Right atrium auricular region (tissue), 2 donors: ENCODE results near the gene NGEF. TPM values are rescaled to one million over a fixed set of nuclear protein-coding genes. Genes with fewer than 3 reads are reported as not detected.

Experiments
- DNase-seq: peaks from one replicate; pipeline ENCODE4 v3.0.0-alpha.2; 2019; ENCODE audit warnings: low spot score
- H3K27ac ChIP-seq, 2 donors: fragments of 200-600 bp; sonication (generic); 1 replicate in 1 of 2; 2 replicates in 1 of 2; pipeline ENCODE4 v1.5.1; 2016 to 2019
- H3K27me3 ChIP-seq, 2 donors: fragments of 200-600 bp; sonication (generic); one replicate each; pipeline versions ENCODE4 v1.5.1 to v1.6.0; 2017 to 2019
- H3K36me3 ChIP-seq: fragments of 200-600 bp; sonication (generic); one replicate; pipeline ENCODE4 v1.5.1; 2016
- H3K4me1 ChIP-seq, 2 donors: fragments of 200-600 bp; sonication (generic); one replicate each; pipeline versions ENCODE4 v1.5.1 to v1.6.0; 2017 to 2019
- H3K4me3 ChIP-seq, 2 donors: fragments of 200-600 bp; sonication (generic); 1 replicate in 1 of 2; 2 replicates in 1 of 2; pipeline ENCODE4 v1.5.1; 2017 to 2019; ENCODE audit warnings: mild to moderate bottlenecking in 1 of 2, moderate library complexity in 1 of 2
- H3K9me3 ChIP-seq, 2 donors: fragments of 200-600 bp; sonication (generic); one replicate each; pipeline ENCODE4 v1.5.1; 2019
- CTCF ChIP-seq, 2 donors: fragments of 200-600 bp; sonication (generic); IDR thresholded peaks; one replicate each; pipeline ENCODE4 v1.5.1; 2019; ENCODE audit warnings: antibody characterized with exemption in 2 of 2
- total RNA-seq, 2 donors: library from RNA; depleted of rRNA; stranded (reverse); fragments of >200 nt; gene quantifications; one replicate each; pipeline ENCODE4 v1.1.0, GENCODE V29; 2016

The NGEF gene
- total RNA-seq, 2 donors from 2014 or later, result 1.4 to 4.8 TPM

GRCh38 chr2:233035426-233036161 lies 22.5 kb upstream of the NGEF start:
- Histone ChIP-seq H3K9me3 (no peaks in the 10 kb centered on the region), H3K27ac (no peak overlapping the region), H3K4me3 (no peak overlapping the region), H3K27me3 (no peaks in the 10 kb centered on the region), H3K4me1 (no peaks in the 10 kb centered on the region), H3K36me3 (no peaks in the 10 kb centered on the region)
- TF ChIP-seq CTCF (IDR thresholded peaks at IDR 0.05), result no peak
- DNase-seq, result no peak

DNA sequence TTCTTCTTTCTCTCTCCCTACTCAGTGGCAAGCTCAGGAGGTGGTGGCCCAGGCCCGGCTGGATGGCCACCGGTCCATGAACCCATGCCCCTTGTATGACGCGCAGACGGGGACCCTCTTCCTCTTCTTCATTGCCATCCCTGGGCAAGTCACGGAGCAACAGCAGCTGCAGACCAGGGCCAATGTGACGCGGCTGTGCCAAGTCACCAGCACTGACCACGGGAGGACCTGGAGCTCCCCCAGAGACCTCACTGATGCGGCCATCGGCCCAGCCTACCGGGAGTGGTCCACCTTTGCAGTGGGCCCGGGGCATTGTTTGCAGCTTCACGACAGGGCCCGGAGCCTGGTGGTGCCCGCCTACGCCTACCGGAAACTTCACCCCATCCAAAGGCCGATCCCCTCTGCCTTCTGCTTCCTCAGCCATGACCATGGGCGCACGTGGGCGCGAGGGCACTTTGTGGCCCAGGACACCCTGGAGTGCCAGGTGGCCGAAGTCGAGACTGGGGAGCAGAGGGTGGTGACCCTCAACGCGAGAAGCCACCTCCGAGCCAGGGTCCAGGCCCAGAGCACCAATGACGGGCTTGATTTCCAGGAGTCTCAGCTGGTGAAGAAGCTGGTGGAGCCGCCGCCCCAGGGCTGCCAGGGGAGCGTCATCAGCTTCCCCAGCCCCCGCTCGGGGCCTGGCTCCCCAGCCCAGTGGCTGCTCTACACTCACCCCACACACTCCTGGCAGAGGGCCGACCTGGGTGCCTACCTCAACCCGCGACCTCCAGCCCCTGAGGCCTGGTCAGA lies 21.2 kb upstream of the NGEF start:
- no peaks in the 10 kb centered on the region for H3K36me3 ChIP-seq
- no peak for TF ChIP-seq CTCF (IDR thresholded peaks at IDR 0.05)

GRCh38 chr2:233033672-233034071 lies 20.6 kb upstream of the NGEF start:
- H3K36me3 ChIP-seq, result no peaks in the 10 kb centered on the region
- H3K9me3 ChIP-seq, result no peaks in the 10 kb centered on the region
- H3K4me3 ChIP-seq, result no peak overlapping the region
- H3K4me1 ChIP-seq, result no peaks in the 10 kb centered on the region
- DNase-seq, result no peak
- TF ChIP-seq CTCF (IDR thresholded peaks at IDR 0.05), result no peak
- no peak overlapping the region for H3K27ac ChIP-seq
- no peaks in the 10 kb centered on the region for H3K27me3 ChIP-seq

More for the DNA sequence above, 21.2 kb upstream of the NGEF start:
- Histone ChIP-seq H3K4me3 (no peak overlapping the region), H3K4me1 (no peaks in the 10 kb centered on the region), H3K27me3 (no peaks in the 10 kb centered on the region), H3K9me3 (no peaks in the 10 kb centered on the region), H3K27ac (no peak overlapping the region)
- no peak for DNase-seq

GRCh38 chr2:233032551-233033320 lies 19.7 kb upstream of the NGEF start, which contains the start of gene NEU2:
Gene NEU2, plus strand, starts transcription at chr2:233032672. Its CDS starts 0 bp downstream, at chr2:233032672.
- no peaks in the 10 kb centered on the region for H3K4me1 ChIP-seq
- no peaks in the 10 kb centered on the region for H3K36me3 ChIP-seq
- H3K9me3 ChIP-seq, result no peaks in the 10 kb centered on the region
- no peak within 1 kb of the TSS for H3K27ac ChIP-seq
- no peaks in the 10 kb centered on the region for H3K27me3 ChIP-seq
- DNase-seq, result no peak
- H3K4me3 ChIP-seq, result no peak within 1 kb of the TSS
- no peak for TF ChIP-seq CTCF (IDR thresholded peaks at IDR 0.05)

DNA sequence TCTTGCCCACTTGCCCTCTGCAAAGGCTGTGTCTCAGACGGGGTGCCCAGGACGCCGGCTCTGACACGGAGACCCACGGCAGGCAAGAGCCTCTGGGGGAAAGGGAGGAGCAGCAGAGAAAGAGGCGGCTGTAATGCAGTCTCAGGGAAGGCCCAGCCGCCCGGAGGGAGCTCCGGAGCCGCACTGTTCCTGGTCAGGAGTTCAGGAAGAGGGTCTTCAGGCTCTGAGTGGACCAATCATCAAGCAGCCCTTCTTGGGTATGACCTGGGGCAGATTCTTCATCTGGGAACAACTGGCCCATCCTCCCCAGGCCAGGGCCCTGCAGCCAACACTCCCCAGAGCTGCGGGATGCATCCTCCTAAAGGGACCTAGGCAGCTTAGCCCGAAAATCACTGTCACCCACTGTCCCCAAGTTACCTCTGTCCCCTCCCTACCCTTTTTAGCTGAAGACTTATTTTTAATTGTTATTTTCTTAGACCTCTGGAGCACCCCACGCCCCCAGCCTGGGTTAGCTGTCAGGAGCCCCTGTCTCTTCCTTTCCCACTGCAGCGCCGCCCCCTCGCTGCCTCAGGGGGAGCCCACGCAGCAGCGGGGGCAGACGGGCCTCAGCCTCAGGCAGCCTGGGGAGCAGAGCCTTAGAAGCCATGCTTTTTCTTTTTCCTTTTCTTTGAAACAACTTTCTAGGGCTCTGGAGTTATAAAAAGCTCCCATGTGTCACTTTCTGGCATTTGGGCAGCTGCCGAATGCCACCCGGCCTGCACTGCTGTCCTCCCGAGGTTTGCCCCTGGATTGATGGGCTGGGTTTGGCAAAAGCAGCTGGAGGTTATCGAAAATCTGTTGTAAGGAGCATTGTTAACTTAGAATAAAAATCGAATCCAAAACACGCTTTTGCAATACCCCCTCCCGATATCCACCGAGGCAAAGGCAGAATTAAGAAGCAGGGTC lies 18.8 kb upstream of the NGEF start:
- Histone ChIP-seq H3K27ac (no peak overlapping the region), H3K27me3 (no peaks in the 10 kb centered on the region), H3K9me3 (no peaks in the 10 kb centered on the region), H3K4me3 (no peak overlapping the region), H3K36me3 (no peaks in the 10 kb centered on the region), H3K4me1 (no peaks in the 10 kb centered on the region)
- TF ChIP-seq CTCF (IDR thresholded peaks at IDR 0.05), result no peak
- no peak for DNase-seq
